ENCODE results near the gene AMPH. TPM values are rescaled to one million over a fixed set of nuclear protein-coding genes. Genes with fewer than 3 reads are reported as not detected.

AMPH gene
- total RNA-seq, result 2.8 and 6.0 TPM in 2 replicates

DNA sequence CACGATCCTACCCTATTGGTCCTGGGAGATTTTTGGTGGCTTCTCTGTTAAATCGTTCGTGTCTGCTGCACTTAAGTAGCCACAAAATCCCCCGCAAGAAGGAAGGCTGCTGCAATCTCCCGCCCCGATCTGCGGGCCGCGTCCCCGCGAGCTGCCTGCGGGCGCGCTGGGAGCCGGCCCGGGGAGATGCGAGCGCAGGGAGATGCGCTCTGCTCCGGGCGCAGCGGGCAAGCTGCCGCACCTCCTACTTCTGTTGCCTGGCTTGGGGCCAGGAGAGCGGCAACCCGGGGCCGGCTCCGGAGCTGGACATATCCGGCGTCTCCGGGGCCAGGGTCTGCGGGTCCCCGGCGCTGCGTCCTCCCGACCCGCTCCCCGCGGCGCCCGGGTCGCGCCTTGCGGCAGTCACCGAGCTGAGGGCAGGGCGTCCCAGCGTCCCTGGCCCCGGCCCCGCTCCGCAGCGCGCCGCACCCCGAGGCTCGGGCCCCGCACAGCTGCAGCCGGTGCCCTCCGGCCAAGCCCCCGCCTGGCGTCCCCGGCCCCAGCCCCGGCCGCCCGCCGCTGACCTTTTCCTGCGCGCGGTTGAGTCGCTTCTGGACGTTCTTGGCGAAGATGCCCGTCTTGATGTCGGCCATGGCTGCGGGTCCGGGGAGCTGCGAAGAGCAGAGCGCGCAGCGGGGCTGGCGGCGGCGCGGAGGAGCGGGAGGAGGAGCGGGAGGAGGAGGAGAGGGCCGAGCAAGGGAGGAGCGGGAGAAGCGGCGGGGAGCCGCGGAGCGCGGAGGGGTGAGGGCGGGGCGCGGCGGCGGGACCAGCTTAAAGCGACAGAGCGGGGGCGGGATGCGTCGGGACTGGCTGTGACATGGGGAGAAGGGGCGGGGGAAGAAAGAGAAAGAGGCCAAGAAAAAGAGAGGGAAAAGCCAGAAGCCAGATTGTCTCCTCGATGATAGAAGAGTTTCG lies at the start of gene AMPH:
Gene AMPH, minus strand, starts transcription at position 654 of the 954 bp plus-strand sequence. Its CDS starts 22 bp downstream, at position 632.

